Ishikawa (cell line): Measurements from ENCODE around the gene ARAP1.
A peak's percentile ranks its signal among the peaks of the same experiment; 100 is the strongest.

Source experiments
- CEBPB ChIP-seq: IDR thresholded peaks from 2 replicates; pipeline ENCODE4 v1.6.1; 2012
- CREB1 ChIP-seq: IDR thresholded peaks from 2 replicates; pipeline ENCODE4 v1.6.1; 2012; ENCODE audit warnings: low read depth
- EGR1 ChIP-seq: IDR thresholded peaks from 2 replicates; pipeline ENCODE4 v1.6.1; 2012
- EP300 ChIP-seq: IDR thresholded peaks from 2 replicates; pipeline ENCODE4 v1.6.1; 2012; ENCODE audit warnings: borderline replicate concordance
- FOXM1 ChIP-seq: IDR thresholded peaks from 2 replicates; pipeline ENCODE4 v1.6.1; 2012; ENCODE audit warnings: low read depth, borderline replicate concordance
- MAX ChIP-seq: IDR thresholded peaks from 2 replicates; pipeline ENCODE4 v1.6.1; 2012
- NFIC ChIP-seq: IDR thresholded peaks from 2 replicates; pipeline ENCODE4 v1.6.1; 2012
- RAD21 ChIP-seq: IDR thresholded peaks from 2 replicates; pipeline ENCODE4 v1.6.1; 2012; ENCODE audit warnings: low read depth
- REST ChIP-seq: IDR thresholded peaks from 2 replicates; pipeline ENCODE4 v1.6.1; 2012; ENCODE audit warnings: low read depth, mild to moderate bottlenecking
- TAF1 ChIP-seq: IDR thresholded peaks from 2 replicates; pipeline ENCODE4 v1.6.1; 2012; ENCODE audit warnings: low read depth, mild to moderate bottlenecking
- TCF12 ChIP-seq: IDR thresholded peaks from 2 replicates; pipeline ENCODE4 v1.6.1; 2012; ENCODE audit warnings: low read depth
- TEAD4 ChIP-seq: IDR thresholded peaks from 2 replicates; pipeline ENCODE4 v1.6.1; 2012
- USF1 ChIP-seq: IDR thresholded peaks from 2 replicates; pipeline ENCODE4 v1.6.1; 2012
- YY1 ChIP-seq: IDR thresholded peaks from 2 replicates; pipeline ENCODE4 v1.6.1; 2012; ENCODE audit warnings: low read depth
- ZBTB7A ChIP-seq: IDR thresholded peaks from 2 replicates; pipeline ENCODE4 v1.6.1; 2012; ENCODE audit warnings: low read depth

The ARAP1 gene

GRCh38 chr11:72792437-72793021 lies 40.3 kb upstream of the ARAP1 start:
- no peak for TF ChIP-seq ZBTB7A
- TF ChIP-seq TAF1 = no peak
- TF ChIP-seq TEAD4 = no peak
- no peak for TF ChIP-seq EGR1
- TF ChIP-seq MAX = no peak
- no peak for TF ChIP-seq EP300
- TF ChIP-seq NFIC = no peak
- TF ChIP-seq CREB1 = no peak
- TF ChIP-seq RAD21 = no peak
- TF ChIP-seq TCF12 = no peak
- no peak for TF ChIP-seq USF1
- no peak for TF ChIP-seq CEBPB
- TF ChIP-seq YY1 = no peak

- TF ChIP-seq EGR1 = no peak
- TF ChIP-seq MAX = no peak
- TF ChIP-seq YY1 = no peak
- TF ChIP-seq TAF1 = no peak
- peak; percentile 40; the same call in 1 of the 2 replicates for TF ChIP-seq EP300
- TF ChIP-seq TEAD4 = peak; percentile 60
- no peak for TF ChIP-seq FOXM1
- TF ChIP-seq RAD21 = no peak
- TF ChIP-seq ZBTB7A = no peak
- peak; percentile 59; the same call in 1 of the 2 replicates for TF ChIP-seq TCF12
- TF ChIP-seq CREB1 = no peak
- no peak for TF ChIP-seq REST
- peak; percentile 58; the same call in 1 of the 2 replicates for TF ChIP-seq NFIC
- TF ChIP-seq USF1 = no peak
- no peak for TF ChIP-seq CEBPB
Measured at GRCh38 chr11:72789493-72790131, 37.4 kb upstream of the ARAP1 start.

- TF ChIP-seq TEAD4 (no peak), MAX (no peak), CEBPB (no peak), EGR1 (no peak), CREB1 (no peak), YY1 (no peak), NFIC (no peak), USF1 (no peak), RAD21 (no peak), REST (no peak), ZBTB7A (no peak), TCF12 (no peak), FOXM1 (no peak), EP300 (no peak)
Measured at GRCh38 chr11:72788241-72788640, 36.0 kb upstream of the ARAP1 start.

GRCh38 chr11:72787216-72788104 lies 35.3 kb upstream of the ARAP1 start:
- TF ChIP-seq NFIC = no peak
- TF ChIP-seq EGR1 = no peak
- no peak for TF ChIP-seq YY1
- no peak for TF ChIP-seq TAF1
- TF ChIP-seq USF1 = no peak
- no peak for TF ChIP-seq EP300
- no peak for TF ChIP-seq TCF12
- TF ChIP-seq FOXM1 = no peak
- TF ChIP-seq CEBPB = no peak
- no peak for TF ChIP-seq RAD21
- no peak for TF ChIP-seq ZBTB7A
- no peak for TF ChIP-seq REST
- no peak for TF ChIP-seq CREB1
- TF ChIP-seq TEAD4 = no peak
- no peak for TF ChIP-seq MAX
